T follicular helper cell (primary cell): ENCODE results near the gene SLC35F6.
A peak's percentile ranks its signal among the peaks of the same experiment; 100 is the strongest.
"Not testable (repeated sequence)": the region's sequence is repeated elsewhere in the genome, so short reads cannot be mapped to it uniquely, and the experiment has no call there.

Experiments used
- DNase-seq: peaks from one replicate; pipeline ENCODE4 v3.0.0-alpha.2; 2020; ENCODE audit warnings: low read depth

SLC35F6 gene

GRCh38 chr2:26784570-26785234 lies 20.6 kb downstream of the SLC35F6 start:
- no peak for DNase-seq

- peak; percentile 93 for DNase-seq
Observed at GRCh38 chr2:26785431-26786206, 21.5 kb downstream of the SLC35F6 start, which contains the start of gene CENPA. Gene CENPA, plus strand, starts transcription at chr2:26786056. Its CDS starts 141 bp downstream, at chr2:26786197.

- DNase-seq = no peak
Observed at GRCh38 chr2:26786207-26787028, 22.3 kb downstream of the SLC35F6 start.

GRCh38 chr2:26792720-26793119 lies 28.6 kb downstream of the SLC35F6 start:
- no peak for DNase-seq

GRCh38 chr2:26793518-26793917 lies 29.4 kb downstream of the SLC35F6 start:
- DNase-seq = no peak

DNA sequence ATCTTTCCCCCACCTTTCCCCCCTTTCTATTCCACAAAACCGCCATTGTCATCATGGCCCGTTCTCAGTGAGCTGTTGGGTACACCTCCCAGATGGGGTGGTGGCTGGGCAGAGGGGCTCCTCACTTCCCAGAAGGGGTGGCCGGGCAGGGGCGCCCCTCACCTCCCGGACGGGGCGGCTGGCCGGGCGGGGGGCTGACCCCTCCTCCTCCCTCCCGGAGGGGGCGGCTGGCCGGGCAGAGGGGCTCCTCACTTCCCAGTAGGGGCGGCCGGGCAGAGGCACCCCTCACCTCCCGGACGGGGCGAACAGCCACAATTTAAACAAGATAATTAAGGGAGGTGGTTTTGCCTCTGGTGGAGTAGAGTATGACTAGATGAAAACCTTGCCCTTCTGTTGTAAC lies 31.1 kb downstream of the SLC35F6 start:
- not testable (repeated sequence) for DNase-seq

GRCh38 chr2:26801328-26801727 lies 37.2 kb downstream of the SLC35F6 start:
- DNase-seq = no peak

DNA sequence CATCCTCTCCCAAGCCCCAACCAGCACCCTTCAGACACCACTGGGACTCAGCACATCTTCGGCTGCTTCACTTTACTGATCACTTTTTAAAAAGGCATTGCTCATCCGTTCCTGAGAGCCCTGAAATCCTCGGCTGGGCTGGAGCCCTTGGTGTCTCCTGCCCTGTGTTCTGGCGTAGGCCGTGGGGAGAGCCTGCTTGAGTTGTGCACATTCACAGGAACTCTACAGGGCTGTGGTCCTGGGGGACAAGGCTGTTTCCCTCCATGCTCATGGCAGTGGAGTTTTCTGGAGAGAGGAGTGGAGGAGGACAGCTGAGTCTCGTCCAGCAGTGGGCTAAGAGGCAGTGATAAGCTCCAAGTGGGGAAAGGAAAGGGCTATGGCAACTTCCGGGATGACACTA lies 37.7 kb downstream of the SLC35F6 start:
- no peak for DNase-seq

DNA sequence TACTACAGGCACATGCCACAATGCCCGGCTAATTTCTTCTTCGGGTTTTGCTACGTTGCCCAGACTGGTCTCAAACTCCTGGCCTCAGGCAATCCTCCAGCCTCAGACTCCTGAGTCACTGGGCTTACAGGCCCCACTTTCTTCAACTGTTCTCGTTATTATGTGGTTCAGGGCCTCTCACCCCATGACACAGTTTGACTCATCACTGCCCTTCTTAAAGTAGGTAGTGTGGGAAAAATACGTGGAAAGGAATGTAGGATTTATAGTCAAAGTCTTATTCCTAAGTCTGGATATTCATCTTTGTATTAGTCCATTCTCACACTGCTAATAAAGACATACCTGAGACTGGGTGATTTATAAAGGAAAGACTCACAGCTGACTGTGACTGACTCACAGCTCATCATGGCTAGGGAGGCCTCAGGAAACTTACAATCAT lies 41.2 kb downstream of the SLC35F6 start:
- DNase-seq = no peak

DNA sequence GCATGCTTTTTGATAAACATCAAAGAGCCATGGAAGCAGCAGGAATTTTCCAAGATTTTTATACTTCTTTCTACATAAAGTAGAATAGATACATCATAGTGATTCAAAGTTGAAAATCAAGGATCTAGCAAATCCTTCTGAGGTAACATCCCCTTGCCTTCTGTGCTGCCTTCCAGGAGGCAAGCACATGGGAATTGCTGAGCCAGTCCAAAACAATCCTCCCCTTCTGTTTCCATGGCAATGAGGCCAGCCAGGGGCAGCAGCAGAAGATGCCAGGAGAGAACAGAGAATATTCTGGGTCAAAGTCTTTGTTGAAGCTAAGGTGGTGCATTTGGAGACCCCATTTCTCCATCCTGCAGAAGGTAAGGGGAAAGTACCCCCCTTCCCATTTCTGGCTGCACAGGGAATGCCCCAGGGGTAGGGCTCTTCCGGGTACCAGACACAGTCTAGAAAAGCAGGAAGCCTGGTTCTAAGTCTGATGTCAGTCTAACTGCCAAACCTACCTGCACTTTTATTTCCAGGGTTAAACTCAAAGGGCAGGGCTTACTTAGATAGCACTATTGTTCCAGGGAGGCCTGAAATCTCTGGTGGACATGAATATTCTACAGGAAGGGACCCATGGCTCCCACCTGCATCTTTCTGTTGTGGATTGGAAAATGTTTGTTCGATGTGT lies 43.8 kb downstream of the SLC35F6 start:
- DNase-seq = no peak

DNA sequence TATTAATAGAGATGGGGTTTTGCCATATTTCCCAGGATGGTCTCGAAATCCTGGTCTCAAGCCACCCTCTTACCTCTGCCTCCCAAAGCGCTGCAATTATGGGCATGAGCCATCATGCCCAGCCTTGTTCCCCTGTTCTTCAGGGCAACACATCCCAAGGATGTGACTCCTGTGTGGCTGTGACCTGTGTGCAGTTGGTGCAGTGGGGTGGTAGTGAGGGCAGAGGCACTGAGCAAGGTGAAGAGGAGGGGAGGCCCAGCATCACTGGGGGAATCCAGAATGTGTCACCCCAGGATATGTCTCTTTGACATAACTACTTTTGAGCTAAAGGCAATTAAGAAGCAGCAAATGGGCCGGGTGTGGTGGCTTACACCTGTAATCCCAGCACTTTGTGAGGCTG lies 45.1 kb downstream of the SLC35F6 start:
- DNase-seq = no peak

- no peak for DNase-seq
Observed at GRCh38 chr2:26809876-26810577, 45.9 kb downstream of the SLC35F6 start.

GRCh38 chr2:26811261-26811660 lies 47.2 kb downstream of the SLC35F6 start:
- no peak for DNase-seq

DNA sequence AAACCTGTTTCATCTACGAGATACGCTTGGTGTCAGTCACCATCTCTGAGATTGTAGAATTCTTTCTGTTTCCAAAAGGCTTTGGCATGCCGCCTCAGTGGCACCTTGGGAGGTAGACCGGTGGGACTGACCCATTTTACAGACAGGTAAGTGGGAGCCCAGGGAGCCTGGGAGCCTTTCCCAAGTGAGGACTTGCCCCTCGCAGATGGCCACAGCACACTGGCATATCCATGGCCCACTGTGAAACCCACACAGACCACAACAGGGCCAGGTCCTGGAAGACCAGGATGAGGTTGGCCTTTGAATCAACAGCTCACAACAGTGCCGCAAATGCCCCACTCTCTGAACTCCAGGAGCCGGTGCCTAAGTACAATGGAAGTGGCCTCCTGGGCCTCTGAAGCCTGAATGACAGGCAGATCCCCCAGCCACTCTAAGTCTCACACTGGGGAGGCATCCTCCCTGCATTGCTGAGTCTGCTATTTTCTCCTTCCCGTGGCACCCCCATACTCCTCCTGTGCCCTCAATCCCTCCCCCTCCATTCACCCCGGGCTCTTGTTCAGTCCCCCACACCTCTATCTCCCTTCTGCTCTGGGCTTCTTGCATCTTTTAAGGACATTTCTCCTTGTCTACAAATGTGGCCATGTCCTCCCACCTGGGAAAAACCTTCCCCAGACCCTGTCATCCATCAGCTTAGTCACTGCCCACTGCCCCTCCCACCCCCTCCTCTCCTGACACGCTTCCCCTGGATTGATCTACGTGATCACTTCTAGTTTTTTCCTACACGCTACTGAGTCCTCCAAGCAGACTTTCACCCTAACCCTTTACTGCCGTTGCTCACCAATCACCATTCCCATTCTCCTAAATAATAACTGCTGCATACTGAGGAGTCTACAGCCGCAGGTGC lies 48.0 kb downstream of the SLC35F6 start:
- no peak for DNase-seq

- no peak for DNase-seq
Observed at GRCh38 chr2:26812731-26813130, 48.6 kb downstream of the SLC35F6 start.

GRCh38 chr2:26814072-26814765 lies 50.1 kb downstream of the SLC35F6 start:
- not testable (repeated sequence) for DNase-seq

DNA sequence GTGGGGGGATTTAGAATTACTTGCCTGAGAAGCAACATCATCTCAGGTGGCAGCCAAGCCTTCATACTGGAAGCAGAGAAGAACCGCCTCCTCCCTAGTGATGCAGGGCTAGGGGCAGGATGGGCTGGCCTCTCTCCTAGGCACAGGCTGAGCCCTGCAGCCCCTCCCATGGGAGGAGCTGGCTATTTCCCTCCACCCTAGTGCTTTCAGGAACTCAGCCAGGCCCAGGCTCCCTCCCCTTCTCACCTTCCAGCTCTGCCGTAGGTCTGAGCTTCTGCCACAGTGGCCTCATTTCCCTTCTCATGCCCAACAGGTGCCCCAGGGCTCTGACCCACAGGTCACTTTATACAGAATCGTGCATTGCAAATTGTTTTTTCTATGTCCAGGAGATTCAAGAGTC lies 52.8 kb downstream of the SLC35F6 start:
- no peak for DNase-seq

DNA sequence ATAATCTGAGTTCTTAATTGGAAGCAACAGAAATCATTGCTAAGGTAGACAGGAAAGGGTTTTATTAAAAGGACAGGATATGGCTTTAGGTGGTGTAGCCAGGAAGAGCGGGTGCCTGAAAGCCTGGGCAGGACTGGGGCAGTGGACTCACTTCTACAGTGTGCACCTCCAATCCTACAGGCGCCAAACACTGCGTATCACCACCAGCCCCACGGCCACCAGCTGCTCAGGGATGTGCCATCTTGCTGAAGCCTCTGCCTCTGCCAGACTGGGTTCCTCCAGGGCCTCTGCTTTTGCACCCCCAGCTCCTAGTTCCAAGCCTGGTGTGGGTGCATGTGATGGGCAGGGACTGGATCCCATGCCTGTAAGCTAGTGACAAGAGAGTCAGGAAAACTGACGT lies 54.2 kb downstream of the SLC35F6 start:
- DNase-seq = no peak

- DNase-seq = no peak
Observed at GRCh38 chr2:26818972-26819371, 54.9 kb downstream of the SLC35F6 start.

- no peak for DNase-seq
Observed at GRCh38 chr2:26820932-26821331, 56.8 kb downstream of the SLC35F6 start.
